GM12874 (cell line): ENCODE measurements around the gene LIN52.

ENCODE experiments used
- CTCF ChIP-seq: IDR thresholded peaks from 2 replicates; pipeline ENCODE4 v1.5.1; 2011; ENCODE audit warnings: low read depth, mild to moderate bottlenecking, control low read depth, low read length, moderate library complexity; ENCODE audit not compliant: insufficient read depth

The LIN52 gene

DNA sequence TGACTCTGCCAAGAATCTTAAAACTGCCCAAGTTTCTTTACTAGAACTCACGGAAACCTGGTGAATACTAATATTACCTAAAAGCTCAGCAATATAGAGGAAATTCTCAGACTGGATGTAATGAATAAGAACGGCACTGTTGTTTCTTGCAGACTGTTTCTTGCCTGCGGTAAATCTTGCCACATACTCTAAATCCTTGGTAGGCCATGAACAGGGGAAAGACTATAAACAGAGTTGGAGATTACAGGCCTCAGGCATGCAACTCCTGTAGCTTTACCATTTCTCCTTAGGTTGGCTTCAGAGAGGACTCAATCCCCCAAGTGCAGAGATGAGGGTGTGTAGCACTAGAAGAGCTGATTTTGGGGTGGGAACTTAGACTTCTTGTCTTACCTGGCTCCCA is 1.6 kb upstream of the LIN52 start:
- TF ChIP-seq CTCF = no peak

DNA sequence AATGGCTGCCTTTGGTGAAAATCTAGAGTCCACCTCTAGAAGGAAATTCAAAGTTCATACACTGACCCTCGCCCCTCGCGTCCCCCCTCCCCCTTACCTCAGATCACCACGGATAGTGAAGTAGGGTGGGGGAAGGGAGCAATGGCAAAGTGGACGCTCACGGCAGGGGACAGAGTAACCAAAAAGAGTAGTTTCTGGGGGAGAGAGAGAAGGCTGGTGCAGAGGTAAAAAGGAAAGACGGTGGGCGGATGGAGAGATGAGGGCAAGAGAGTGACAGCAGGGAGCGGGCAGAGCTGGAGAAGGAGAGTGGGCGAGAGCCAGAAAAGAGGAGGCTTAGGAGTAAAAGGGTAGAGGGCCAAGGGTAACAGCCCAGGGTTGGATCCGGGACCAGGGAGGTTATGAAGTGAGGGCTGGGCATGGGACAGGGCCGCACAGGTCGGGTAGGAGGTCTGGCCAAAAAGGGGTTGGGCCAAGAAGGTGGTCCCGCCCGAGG is 926 bp upstream of the LIN52 start:
- TF ChIP-seq CTCF = no peak

DNA sequence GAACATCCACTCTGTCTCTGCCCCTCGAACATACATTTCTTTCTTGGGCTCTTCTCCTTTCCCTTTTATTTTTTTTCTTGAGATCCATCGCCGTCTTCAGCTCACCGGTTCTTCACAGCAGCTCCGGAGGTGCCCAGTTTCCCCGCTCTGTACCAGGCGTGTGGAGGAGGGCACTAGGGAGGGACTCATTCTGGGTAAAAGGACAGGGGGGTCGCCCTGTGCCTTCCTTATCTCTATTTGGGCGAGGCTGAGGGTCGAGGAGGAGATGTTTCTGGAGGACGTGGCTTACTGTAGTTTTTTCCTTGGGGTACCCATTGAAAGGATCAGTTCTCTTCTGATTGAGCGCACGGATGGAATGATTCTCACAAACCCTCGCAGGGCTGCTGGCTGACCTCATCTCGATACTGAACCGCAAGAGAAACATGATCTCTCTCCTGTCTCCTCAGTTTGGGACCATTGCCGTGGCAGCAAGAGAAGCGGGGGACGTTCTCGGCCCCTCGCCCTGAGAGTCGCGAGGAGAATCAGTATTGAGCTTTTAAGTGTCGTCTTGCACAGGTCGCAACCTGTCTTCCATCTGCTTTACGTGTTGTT is 386 bp downstream of the LIN52 start:
- no peak for TF ChIP-seq CTCF

DNA sequence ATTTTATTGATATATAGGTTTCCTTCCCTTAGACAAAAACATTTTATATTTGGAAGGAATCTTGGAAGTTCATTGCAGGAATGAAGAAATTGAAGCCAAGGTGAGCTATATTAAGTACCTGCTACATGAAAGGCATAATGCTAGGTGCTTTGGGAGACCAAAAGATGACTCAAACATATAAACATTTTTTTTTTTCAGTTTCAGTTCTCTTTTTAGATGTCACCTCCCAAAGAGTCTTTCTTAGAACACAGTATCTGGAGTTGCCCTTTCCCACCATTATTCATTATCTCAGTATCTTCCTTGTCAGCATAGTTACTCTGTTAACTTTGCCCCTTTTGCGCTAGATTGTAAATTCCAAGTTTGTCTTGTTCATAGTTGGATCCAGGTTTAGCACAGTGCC is 1.1 kb downstream of the LIN52 start:
- no peak for TF ChIP-seq CTCF

DNA sequence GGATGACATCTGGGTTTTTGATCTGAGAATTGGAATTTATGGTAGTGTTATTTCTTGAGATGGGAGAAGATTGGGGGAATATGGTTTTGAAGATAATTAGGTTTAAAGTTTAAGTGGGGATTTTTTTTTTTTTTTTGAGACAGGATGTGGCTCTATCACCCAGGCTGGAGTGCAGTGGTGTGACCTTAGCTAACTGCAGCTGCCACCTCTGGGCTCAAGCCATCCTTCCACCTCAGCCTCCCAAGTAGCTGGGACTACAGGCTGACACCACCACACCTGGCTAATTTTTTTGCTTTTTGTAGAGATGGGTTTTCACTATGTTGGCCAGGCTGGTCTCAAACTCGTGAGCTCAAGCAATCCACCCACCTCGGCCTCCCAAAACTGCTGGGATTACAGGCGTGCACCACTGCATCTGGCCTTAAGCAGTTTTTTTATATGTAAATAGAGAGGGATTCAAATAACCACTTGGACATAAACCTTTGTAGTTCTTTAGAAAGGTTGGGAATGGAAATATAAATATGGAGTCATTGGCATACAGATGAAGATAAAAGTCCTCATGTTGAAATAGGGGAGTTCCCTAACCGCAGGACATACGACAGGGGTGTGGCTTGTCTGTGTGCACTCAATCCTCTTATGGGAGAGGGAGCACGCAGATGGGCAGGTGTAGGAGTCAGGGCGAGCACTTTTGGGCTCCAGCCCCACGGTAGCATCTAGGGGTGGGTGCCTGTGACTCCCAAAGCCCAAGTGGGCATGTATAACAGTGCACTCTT is 4.7 kb downstream of the LIN52 start:
- no peak for TF ChIP-seq CTCF

DNA sequence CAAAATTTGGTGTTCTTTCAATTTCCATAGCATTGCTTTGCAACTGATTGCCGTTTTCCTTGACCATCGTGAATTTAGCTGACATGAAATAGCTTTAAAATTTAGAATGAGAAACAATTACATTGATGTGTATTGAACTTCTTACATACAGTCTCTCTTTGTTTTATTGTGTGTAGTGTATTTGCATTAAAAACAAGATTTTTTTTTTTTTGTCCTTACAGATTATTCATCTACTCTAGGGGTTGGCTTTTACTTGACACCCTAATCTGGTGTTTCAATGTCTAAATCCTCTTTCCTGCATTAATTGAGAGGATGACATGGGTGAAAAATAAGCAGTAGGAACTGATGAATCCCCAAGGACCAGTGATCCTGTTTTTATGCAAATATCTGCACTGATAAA is 20.6 kb downstream of the LIN52 start:
- no peak for TF ChIP-seq CTCF

DNA sequence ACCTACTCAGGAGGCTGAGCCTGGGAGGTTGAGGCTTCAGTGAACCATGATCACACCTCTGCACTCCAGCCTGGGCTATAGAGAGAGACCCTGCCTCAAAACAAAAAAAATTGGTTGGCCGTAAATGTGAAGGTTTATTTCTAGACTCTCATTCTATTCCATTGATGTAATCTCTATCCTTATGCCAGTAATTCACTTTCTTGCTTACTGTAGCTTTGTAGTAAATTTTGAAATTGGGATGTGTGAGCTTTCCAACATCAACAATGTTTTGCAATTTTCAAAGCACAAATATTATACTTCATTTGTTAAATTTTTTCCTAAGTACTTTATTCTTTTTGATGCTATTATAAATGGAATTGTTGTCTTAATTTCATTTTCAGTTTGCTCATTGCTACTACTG is 24.6 kb downstream of the LIN52 start:
- no peak for TF ChIP-seq CTCF
